ENCODE data around the gene LCE2B.
A peak's percentile ranks its signal among the peaks of the same experiment; 100 is the strongest.
"Not testable (repeated sequence)": the region's sequence is repeated elsewhere in the genome, so short reads cannot be mapped to it uniquely, and the experiment has no call there.

Gene LCE2B, protein sequence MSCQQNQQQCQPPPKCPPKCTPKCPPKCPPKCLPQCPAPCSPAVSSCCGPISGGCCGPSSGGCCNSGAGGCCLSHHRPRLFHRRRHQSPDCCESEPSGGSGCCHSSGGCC
- 0 reads per million in 4 experiments for total RNA-seq

DNA sequence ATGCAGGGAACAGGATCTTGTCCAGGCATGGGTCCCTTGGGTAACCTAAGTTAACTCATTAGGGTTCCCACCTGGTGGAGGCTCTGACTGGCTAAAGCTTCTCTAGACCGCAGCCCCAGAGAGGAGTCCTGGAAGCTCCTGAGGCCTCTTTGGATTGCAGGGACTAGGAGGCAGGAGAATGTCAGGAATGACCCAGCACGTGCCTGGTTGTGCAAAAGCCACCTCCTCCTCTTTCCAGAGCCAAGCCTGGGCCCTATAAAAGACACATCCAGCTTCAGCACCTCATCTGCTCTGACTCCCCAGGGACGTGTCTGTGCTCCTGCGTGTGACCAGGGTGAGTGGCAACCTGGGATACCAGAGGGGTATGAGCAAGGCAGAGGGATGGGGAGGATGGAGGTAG, at the start of gene LCE2B:
Gene LCE2B (plus strand): TSS at position 301 of the 400 bp plus-strand sequence. CDS start 721 bp downstream, outside the sequence.
- DNase-seq = not testable (repeated sequence)

DNA sequence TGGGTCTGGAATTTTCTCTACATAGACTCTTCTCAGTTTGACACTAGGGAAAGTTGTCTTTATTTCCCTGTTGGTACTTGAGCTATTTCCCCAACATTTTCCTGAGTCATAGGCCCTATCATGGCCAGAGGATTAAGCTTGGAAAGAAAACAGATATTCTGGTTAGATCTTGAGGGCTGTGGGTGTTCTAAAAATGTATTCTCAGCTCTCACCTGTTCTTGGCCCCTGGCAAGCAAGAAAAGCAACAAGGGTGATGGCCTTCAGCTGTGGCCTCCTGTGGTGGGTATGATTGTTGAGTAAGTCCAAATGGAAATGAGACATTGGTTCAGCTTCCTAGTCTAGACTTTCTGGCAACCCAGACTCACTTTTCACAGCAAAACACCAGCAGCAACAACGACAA, 45.6 kb upstream of the LCE2B start:
- DNase-seq = no peak

DNA sequence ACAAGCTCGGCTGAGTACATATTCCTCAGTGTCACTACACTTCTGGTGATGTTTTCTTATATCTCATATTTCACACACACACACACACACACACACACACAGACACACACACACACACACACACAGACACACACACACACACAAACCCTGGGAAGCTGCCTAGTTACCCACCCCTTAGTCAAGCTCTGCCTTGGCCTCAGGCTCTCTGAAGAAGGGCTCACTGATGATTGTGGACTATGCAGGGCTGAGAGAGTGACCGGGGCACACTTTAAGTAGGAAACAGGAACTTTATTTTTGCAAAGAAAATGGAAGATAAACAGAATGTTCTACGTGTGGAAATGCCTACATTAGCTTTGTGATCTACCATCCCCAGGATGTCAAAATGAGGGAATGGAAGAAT, 42.0 kb upstream of the LCE2B start:
- DNase-seq = no peak

DNA sequence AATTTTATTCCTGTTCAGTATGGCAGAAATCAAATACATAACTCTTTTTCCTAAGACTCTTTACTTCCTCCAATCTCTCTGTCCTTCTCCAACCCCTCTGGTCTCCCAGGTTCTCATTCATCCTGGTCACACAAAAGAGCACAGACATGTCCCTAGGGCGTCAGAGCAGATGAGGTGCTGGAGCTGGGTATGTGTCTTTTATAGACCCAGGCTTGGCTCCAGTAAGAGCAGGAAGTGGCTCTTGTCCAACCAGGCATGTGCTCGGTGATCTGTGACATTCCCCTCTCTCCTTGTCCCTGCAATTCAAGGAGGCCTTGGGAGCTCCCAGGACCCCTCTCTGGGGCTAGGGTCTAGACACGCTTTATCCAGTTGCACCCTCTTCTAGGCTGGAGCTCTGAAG, 40.8 kb upstream of the LCE2B start:
- no peak for DNase-seq

DNA sequence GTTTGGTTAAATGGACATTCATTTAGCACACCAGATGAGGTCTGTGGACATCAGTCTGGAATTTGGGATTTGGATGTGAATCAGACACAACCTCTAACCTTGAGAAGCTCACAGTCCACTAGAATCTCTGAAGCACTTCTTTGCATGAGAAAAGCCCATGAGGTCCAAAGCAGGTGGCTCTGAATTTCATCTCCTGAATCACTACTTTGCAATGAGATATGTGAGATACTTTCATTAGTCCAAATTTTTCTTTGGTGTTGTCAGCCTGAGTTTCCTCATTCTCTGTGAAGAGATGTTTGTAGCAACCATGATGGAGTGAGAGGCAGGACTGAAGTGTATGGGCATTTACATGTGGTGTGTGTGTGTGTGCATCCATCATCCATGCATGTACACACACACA, 39.3 kb upstream of the LCE2B start:
- DNase-seq = no peak

DNA sequence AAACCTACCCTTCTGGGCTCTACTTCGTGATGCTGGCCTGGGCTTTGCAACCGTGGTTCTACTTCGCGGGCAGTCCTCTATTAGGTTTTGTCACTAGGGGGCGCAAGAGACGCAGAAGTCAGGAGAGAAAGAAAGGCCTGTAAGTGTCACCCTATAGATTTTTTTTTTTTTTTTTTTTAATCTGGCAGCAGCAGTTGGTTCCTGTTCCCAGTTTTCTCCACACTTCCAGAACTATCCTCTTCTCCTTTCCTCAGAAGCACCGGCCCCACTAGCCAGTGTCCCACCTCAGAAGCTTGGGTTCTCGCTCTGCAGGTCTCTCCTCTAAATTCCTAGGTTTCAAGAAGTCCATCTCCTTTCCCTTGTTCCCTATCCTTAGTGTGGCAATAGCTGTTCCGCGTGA, 31.8 kb upstream of the LCE2B start:
- peak; percentile 5 for DNase-seq

DNA sequence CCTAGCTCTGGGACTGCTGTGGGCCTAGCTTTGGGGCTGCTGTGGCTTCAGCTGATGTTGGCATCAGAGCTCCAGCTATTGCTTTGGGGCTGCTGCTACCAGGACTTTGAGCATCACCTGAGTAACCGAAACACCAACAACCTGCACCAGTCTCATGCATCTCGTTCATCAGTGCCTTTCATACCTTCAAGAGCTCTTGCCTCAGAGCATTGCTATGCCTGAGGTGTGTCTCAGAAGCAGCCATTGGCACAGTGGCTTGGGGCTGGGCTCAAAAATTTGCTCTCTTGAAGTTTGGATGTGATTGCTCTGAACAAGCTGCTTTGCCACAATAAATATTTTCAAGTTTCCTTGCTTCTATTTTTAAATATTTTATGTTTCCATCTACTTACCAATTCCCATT, 29.5 kb upstream of the LCE2B start:
- DNase-seq = no peak

DNA sequence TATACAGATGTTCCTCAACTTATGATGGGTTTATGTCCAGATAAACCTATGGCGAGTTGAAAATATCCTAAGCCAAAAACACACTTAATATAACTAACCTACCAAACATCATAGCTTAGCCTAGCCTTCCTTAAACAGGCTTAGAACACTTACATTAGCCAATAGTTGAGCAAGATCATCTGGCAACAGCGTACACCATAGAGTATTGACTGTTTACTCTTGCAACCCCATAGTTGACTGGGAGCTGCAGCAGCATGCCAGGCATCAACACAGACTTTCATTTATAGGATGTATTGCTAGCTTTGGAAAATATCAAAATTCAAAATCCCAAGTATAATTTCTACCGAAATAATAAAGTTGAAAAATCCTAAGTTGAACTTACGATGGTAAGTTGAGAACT, 28.2 kb upstream of the LCE2B start:
- DNase-seq = no peak

DNA sequence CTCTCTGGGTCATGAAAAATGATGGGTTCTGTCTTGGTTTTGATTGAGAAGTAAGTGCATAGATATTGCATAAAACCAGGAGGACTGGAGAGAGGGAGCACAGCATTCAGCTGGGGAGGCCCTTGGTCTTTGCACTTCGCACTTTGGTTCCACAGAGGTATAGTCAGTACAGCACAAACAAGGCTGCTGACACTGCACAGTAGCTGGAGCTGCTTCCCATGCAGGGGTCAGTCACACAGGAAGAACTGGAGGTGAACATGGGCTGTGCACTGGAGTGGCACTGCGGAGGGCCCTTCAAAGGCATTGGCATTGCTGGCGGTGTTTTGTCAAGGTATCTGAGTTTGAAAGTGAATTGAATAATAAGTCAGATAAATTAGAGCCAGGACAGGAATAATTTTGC, 27.3 kb upstream of the LCE2B start:
- DNase-seq = no peak

DNA sequence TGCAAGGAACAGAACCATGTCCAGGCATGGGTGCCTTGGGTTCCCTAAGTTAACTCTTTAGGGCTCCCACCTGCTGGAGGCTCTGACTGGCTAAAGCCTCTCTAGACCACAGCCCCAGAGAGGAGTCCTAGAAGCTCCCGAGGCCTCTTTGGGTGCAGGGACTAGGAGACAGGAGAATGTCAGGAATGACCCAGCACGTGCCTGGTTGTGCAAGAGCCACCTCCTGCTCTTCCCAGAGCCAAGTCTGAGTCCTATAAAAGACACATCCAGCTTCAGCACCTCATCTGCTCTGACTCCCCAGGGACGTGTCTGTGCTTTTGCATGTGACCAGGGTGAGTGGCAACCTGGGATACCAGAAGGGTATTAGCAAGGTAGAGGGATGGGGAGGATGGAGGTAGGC, 22.8 kb upstream of the LCE2B start, which contains the start of gene LCE2D:
Gene LCE2D (plus strand): TSS at position 283 of the 400 bp plus-strand sequence. CDS start 726 bp downstream, outside the sequence.
- no peak for DNase-seq

DNA sequence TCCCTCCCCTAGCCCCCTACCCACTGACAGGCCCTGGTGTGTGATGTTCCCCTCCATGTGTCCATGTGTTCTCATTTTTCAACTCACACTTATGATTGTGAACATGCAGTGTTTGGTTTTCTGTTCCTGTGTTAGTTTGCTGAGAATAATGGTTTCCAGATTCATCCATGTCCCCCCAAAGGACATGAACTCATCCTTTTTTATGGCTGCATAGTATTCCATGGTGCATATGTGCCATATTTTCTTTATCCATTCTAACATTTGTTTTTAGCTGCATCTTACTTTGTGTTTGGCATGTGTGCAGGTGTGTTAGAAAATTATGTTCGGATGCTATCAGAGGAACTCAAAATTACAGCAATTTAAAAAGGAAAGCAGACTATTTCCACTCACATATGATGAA, 19.8 kb upstream of the LCE2B start:
- not testable (repeated sequence) for DNase-seq

DNA sequence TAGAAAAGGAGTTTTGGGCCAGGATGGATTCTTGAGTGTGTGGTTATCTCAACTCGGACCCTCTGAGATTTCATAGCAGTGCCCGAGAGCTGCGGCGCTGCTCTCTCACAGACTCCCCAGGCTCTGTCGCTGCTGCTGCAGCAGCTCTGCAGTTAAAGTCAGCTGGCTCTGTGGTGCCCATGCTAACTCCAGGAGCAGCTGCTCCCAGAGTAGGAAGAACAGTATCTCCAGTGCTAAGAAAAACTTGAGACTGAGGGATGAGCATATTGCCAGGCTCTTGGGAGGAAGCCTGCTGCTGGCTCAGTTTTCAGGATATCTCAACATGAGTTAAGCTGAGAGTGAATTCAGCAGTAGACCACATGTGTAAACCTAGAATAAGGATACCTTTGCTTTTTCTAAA, 18.3 kb upstream of the LCE2B start:
- no peak for DNase-seq

DNA sequence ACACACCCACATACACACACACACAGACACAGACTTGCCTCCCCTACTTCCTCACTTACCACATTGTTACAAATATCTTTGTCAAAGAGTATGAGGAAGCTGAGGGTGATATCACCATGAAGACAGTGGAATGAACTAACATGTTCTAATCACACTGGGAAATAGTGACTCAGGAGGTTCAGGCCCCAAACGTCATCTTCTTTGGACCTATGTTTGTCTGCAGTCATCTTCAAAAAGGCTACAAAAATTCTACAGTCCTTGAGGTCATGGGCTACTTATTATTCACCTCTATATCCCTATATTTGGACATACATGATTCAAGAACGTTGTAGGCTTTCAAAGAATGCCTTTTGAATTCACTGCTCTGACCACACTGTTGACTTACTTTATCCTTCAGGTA, 12.9 kb upstream of the LCE2B start:
- no peak for DNase-seq

DNA sequence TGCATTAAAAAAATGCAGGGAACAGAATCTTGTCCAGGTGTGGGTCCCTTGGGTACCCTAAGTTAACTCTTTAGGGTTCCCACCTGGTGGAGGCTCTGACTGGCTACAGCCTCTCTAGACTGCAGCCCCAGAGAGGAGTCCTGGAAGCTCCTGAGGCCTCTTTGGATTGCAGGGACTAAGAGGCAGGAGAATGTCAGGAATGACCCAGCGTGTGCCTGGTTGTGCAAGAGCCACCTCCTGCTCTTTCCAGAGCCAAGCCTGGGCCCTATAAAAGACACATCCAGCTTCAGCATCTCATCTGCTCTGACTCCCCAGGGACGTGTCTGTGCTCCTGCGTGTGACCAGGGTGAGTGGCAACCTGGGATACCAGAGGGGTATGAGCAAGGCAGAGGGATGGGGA, 10.9 kb upstream of the LCE2B start, which contains the start of gene LCE2C:
Gene LCE2C (plus strand): TSS at position 297 of the 400 bp plus-strand sequence. CDS start 737 bp downstream, outside the sequence.
- not testable (repeated sequence) for DNase-seq

DNA sequence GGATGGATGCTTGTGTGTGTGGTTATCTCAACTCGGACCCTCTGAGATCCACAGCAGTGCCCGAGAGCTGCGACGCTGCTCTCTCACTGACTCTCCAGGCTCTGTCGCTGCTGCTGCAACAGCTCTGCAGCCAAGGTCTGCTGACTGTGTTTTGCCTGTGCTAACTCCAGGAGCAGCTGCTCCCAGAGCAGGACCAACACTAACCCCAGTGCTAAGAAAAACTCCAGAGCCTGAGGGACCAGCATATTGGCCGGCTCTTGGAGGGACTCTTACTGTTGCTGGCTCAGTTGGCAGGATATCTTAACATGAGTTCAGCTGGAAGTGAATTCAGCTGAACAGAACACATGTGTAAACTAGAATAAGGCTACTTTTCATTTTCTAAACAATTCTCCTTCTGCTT, 6.5 kb upstream of the LCE2B start:
- DNase-seq = no peak

DNA sequence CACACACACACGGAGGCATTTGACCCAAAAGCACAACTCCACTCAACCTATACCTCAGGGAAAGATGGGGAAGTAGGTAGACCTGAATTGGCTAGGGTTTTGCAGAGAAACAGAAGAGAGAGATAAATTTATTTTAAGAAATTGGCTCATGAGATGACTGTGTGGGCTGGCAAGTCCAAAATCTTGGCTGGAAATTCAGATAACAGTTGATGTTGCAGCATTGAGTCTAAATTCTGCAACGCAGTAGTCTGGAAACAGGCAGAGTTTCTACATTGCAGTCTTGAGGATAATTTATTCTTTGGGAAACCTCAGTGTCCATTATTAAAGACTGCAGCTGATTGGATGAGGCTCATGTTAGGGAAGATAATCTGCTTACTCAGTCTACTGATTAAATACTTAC, 4.3 kb upstream of the LCE2B start:
- DNase-seq = no peak

DNA sequence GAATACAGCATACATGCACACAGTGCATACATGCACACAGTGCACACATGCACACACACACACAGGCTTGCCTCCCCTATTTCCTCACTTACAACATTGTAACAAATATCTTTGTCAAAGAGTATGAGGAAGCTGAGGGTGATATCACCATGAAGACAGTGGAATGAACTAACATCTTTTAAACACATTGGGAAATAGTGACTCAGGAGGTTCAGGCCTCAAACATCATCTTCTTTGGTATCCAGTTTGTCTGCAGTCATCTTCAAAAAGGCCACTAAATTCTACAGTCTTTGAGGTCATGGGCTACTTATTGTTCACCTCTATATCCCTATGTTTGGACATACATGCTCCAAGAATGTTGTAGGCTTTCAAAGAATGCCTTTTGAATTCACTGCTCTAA, 2.1 kb upstream of the LCE2B start:
- no peak for DNase-seq

DNA sequence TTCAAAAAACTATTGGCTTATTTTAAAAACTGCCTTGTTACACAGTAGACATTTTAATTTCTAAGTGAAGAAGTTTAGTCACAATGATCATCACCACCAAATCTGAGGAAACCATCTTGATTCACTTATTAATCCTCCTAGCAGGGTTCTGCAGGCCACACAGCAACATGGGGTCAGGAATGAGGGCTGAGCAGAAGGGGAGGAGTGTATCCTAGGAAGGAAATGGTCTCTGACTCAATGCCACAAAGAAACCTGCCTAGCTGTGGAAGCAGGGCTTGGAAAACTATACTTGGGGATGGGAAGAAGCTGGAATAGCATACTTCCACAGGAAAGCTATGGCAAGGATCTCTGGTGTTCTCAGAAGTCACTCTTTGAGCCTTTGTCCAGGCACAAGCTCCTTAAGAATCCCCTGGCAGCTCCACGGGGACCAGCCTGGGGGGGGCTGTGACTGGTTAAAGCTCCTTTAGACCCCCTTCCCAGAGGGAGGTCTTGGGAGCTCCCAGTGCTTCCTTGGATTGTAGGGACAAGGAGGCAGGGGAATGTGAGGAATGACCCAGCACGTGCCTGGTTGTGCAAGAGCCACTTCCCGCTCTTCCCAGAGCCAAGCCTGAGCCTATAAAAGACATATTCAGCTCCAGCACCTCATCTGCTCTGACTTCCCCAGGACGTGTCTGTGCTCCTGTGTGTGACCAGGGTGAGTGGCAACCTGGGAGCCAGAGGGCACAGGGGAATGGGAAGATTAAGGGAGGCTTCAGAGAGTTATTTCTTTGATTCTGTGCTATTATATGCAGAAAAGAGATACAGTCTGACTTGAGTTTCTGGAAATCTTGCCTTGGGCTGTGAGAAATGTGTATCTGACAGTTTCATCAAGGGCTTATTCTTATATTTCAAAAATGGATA, 12.0 kb downstream of the LCE2B start, which contains the start of gene LCE2A:
Gene LCE2A (plus strand): TSS at position 645 of the 900 bp plus-strand sequence. CDS start 557 bp downstream, outside the sequence.
- DNase-seq = no peak

DNA sequence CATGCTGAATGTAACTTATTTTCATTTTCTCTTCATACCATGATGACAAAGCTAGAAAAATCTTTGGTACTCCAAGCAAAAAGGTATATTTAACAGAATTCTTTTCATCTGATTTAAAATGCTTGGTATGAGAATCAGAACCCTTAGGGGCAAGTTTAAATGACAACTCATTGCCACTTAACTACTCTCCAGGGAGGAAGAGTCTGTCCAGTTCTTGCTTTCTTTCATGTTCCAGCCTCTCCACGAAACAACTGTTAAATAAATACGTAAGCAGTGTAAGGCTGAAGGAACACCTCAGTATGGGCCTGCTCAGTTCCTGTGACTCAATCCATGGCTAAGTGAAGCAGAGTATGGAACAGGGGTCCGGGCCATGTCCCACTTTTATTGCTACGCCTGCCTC, 13.8 kb downstream of the LCE2B start:
- DNase-seq = no peak

DNA sequence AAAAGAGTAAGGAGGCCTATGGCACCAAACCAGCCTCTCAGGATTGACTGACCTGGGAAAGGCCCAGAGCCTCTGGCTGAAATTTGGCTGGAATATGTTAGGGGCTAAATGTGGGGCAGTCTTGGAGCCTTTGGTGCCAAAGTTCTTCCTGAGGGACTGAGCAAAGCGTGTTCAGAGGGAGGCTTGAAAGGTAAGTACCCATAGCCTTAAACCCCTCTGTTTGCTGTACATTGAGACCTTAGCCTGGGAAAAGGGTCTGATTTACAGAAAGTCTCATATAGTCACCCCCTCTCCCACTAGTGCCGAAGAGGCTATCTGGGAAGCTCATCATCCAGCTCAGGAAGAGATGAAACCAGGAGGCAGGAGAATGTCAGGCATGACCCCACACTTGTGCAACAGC, 21.9 kb downstream of the LCE2B start, which contains the start of gene LCE4A:
Gene LCE4A (plus strand): TSS at position 301 of the 400 bp plus-strand sequence. CDS start 916 bp downstream, outside the sequence.
- DNase-seq = no peak

DNA sequence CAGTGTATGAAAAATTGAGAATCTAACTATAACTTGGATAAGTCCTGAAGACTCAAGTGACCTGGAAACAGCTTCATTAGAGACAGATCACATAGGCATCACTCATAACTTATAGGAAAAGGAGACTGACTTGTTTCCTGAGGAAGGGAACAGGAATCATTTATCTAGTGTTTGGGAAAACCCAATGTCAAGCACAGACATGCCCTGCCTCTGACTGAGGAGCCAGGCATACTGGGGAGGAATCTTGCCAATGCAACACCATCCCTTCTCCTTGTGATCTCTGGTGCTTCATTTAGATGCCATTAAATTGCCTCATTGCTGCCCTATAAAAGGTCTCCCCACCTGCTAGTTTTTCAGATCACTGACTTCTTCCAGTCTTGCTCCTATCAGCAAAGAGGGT, 32.3 kb downstream of the LCE2B start:
- DNase-seq = no peak

DNA sequence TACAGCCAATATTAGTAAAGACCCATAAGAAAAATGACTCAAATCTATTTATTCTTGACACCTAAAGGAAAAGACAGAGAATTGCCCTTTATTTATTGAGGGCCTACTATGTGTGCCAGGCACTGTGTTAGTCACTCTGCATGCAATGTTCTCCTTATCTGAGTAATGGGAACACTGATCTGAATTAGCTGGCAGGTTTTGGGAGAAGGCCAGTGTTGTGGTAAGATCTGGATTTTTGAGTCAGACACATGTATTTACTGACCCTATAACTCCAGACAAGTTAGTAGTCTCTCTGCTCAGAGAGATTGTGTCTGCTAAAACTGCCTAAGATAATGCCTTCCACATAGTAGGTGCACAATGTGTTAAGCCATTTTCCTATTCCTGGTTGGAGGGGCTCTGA, 39.3 kb downstream of the LCE2B start:
- no peak for DNase-seq

DNA sequence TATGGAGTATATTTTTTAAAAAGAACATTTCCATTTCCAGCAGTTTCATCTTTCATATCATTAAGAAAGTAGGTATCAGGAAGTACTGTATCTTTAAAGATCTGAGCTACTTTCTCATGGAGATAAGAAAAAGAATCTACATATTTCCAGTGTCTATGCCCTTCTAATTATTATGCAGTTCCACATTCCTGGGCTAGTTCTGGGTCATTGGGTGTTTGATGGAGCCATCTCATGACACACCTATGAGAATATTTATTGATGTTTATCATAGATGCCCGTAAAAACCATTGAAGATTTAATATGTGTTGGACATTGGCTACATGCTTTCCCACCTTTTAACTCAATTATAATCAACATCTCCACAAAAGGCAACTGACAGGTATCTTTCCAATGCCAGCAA, 43.1 kb downstream of the LCE2B start:
- no peak for DNase-seq

DNA sequence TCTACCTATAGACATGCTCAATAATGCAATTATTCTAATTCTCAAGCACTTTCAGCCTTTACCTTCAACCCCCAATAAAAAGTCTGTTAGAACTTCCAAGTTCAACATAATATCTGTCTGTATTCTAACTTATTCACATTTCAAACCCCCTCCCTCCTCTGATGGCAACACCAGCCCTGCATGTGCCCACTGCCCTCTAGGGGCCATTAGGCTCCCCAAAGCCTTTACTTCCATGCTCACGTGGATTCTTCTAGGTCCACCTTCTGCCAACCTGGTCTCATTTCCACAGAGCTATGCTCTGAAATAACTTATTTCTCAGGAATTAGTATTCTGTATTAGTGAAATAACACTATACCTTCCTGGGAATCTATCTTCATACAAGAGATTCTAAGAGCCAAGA, 49.7 kb downstream of the LCE2B start:
- DNase-seq = no peak
